GM23338 (cell line): Measurements from ENCODE around the gene PLXNC1. TPM values are rescaled to one million over a fixed set of nuclear protein-coding genes. Genes with fewer than 3 reads are reported as not detected.

Source experiments
- ATAC-seq: fragments of 200-7000 bp; cut with Tn5 transposase; 3 replicates; pipeline ENCODE4 v1.9.1; 2020
- DNase-seq: peaks from one replicate; pipeline ENCODE4 v3.0.0-alpha.2; 2015; ENCODE audit warnings: low spot score
- H2AFZ ChIP-seq: fragments of 200-600 bp; sonication (generic); 2 replicates; pipeline ENCODE4 v1.8.0; 2016; ENCODE audit warnings: antibody characterized with exemption, mild to moderate bottlenecking, moderate library complexity
- H3F3A ChIP-seq: fragments of 200-600 bp; sonication (generic); replicated peaks from 2 replicates; pipeline ENCODE4 v1.8.0; 2017; ENCODE audit warnings: antibody characterized with exemption, mixed run types, low read depth
- H3K27ac ChIP-seq: fragments of 200-600 bp; sonication (generic); 2 replicates; pipeline ENCODE4 v1.6.1; 2016; ENCODE audit warnings: low read depth
- H3K27me3 ChIP-seq: fragments of 200-600 bp; sonication (generic); 2 replicates; pipeline ENCODE4 v1.8.0; 2016; ENCODE audit warnings: mild to moderate bottlenecking, mixed run types, moderate library complexity; ENCODE audit not compliant: insufficient read depth
- H3K36me3 ChIP-seq: fragments of 200-600 bp; sonication (generic); 2 replicates; pipeline ENCODE4 v1.8.0; 2016; ENCODE audit warnings: mild to moderate bottlenecking; ENCODE audit not compliant: insufficient read depth
- H3K4me1 ChIP-seq: fragments of 200-600 bp; sonication (generic); 2 replicates; pipeline ENCODE4 v1.8.0; 2016; ENCODE audit warnings: mild to moderate bottlenecking, moderate library complexity; ENCODE audit not compliant: insufficient read depth
- H3K4me2 ChIP-seq: fragments of 200-600 bp; sonication (generic); 2 replicates; pipeline ENCODE4 v1.7.1; 2017; ENCODE audit warnings: mixed run types
- H3K4me3 ChIP-seq: fragments of 200-600 bp; sonication (generic); 2 replicates; pipeline ENCODE4 v1.6.1; 2016; ENCODE audit warnings: mixed run types
- H3K79me2 ChIP-seq: fragments of 200-600 bp; sonication (generic); replicated peaks from 2 replicates; pipeline ENCODE4 v1.8.0; 2017; ENCODE audit warnings: mild to moderate bottlenecking; ENCODE audit not compliant: insufficient read depth
- H3K9me2 ChIP-seq: fragments of 200-600 bp; sonication (generic); 2 replicates; pipeline ENCODE4 v1.8.0; 2017; ENCODE audit not compliant: insufficient read depth
- H4K20me1 ChIP-seq: fragments of 200-600 bp; sonication (generic); replicated peaks from 2 replicates; pipeline ENCODE4 v1.8.0; 2017; ENCODE audit warnings: mild to moderate bottlenecking; ENCODE audit not compliant: insufficient read depth
- H3K27ac Mint-ChIP-seq: 2 replicates; pipeline ENCODE4 v1.8.0; 2020; ENCODE audit warnings: inconsistent platforms, mild to moderate bottlenecking, moderate library complexity, mixed read lengths
- H3K27me3 Mint-ChIP-seq: 3 replicates; pipeline ENCODE4 v1.8.0; 2022; ENCODE audit warnings: low read depth, mild to moderate bottlenecking, moderate library complexity, mixed read lengths, inconsistent platforms; ENCODE audit not compliant: insufficient read depth, poor library complexity
- H3K36me3 Mint-ChIP-seq: 3 replicates; pipeline ENCODE4 v1.8.0; 2021; ENCODE audit warnings: low read depth, mild to moderate bottlenecking, inconsistent platforms, moderate library complexity, mixed read lengths
- H3K4me1 Mint-ChIP-seq: 3 replicates; pipeline ENCODE4 v1.8.0; 2020; ENCODE audit warnings: mild to moderate bottlenecking, inconsistent platforms, mixed read lengths
- H3K4me3 Mint-ChIP-seq: 3 replicates; pipeline ENCODE4 v1.8.0; 2021; ENCODE audit warnings: moderate library complexity, mild to moderate bottlenecking, inconsistent platforms, mixed read lengths
- H3K9me3 Mint-ChIP-seq: 3 replicates; pipeline ENCODE4 v1.8.0; 2020; ENCODE audit warnings: moderate library complexity, mild to moderate bottlenecking, inconsistent platforms, mixed read lengths
- CREB1 ChIP-seq: fragments of 250-450 bp; sonication (Bioruptor Pico); IDR thresholded peaks from 2 replicates; pipeline ENCODE4 v1.5.0; 2020; ENCODE audit warnings: low read depth, mild to moderate bottlenecking, moderate library complexity
- CTCF ChIP-seq, 2 experiments: fragments of 200-600 bp in 1 of 2; sonication (generic) in 1 of 2; conservative IDR thresholded peaks; 2 replicates each; pipeline versions ENCODE4 v1.5.1 to v1.6.1; 2016 to 2017; ENCODE audit warnings: antibody characterized with exemption in 2 of 2, low read depth in 2 of 2, mild to moderate bottlenecking in 2 of 2, moderate library complexity in 1 of 2
- ETS1 ChIP-seq: IDR thresholded peaks from 2 replicates; pipeline ENCODE4 v1.6.1; 2016; ENCODE audit warnings: antibody characterized with exemption
- EZH2 ChIP-seq: fragments of 200-600 bp; sonication (generic); IDR thresholded peaks from one replicate; pipeline ENCODE4 v1.8.0; 2017; ENCODE audit warnings: antibody characterized with exemption, mild to moderate bottlenecking, low read depth; ENCODE audit not compliant: unreplicated experiment
- JUNB ChIP-seq: IDR thresholded peaks from one replicate; pipeline ENCODE4 v1.6.1; 2016; ENCODE audit warnings: antibody characterized with exemption; ENCODE audit not compliant: unreplicated experiment
- POLR2AphosphoS5 ChIP-seq: IDR thresholded peaks from 2 replicates; pipeline ENCODE4 v1.6.1; 2016; ENCODE audit warnings: antibody characterized with exemption, low read depth
- REST ChIP-seq: IDR thresholded peaks from one replicate; pipeline ENCODE4 v1.6.1; 2018; ENCODE audit warnings: antibody characterized with exemption; ENCODE audit not compliant: unreplicated experiment
- STAT1 ChIP-seq: IDR thresholded peaks from one replicate; pipeline ENCODE4 v1.6.1; 2016; ENCODE audit warnings: antibody characterized with exemption; ENCODE audit not compliant: unreplicated experiment
- ZNF114 ChIP-seq: fragments of 250-450 bp; sonication (Bioruptor Pico); IDR thresholded peaks from 2 replicates; pipeline ENCODE4 v1.5.0; 2020; ENCODE audit warnings: mild to moderate bottlenecking, moderate library complexity
- ZNF331 ChIP-seq: fragments of 250-450 bp; sonication (Bioruptor Pico); IDR thresholded peaks from 2 replicates; pipeline ENCODE4 v1.5.0; 2020; ENCODE audit warnings: low read depth, mild to moderate bottlenecking, moderate library complexity
- ZNF462 ChIP-seq: fragments of 250-450 bp; sonication (Bioruptor Pico); IDR thresholded peaks from 2 replicates; pipeline ENCODE4 v1.5.0; 2020; ENCODE audit warnings: mild to moderate bottlenecking, moderate library complexity
- polyA plus RNA-seq: library from polyadenylated mRNA; unstranded; fragments of >200 nt; fragmentation: Nextera tagmentation; extraction: Ambion mirVana; gene quantifications from 2 replicates; pipeline ENCODE4 v1.2.1, GENCODE V29; 2016
- total RNA-seq: library from RNA; depleted of rRNA; stranded (reverse); fragments of >200 nt; shearing (Covaris generic); gene quantifications from 2 replicates; pipeline ENCODE4 v1.2.3, GENCODE V29; 2014

The PLXNC1 gene
- total and polyA plus RNA-seq, 2 experiments from 2014 or later: 1.9 to 6.5 TPM

- no peak for TF ChIP-seq CREB1 (CRISPR knock-in tag)
- no peak for TF ChIP-seq ETS1
- no peak for TF ChIP-seq ZNF331 (CRISPR knock-in tag)
- no peak for TF ChIP-seq CTCF (conservative IDR thresholded peaks at IDR 0.05; ENCODE audit: low read depth in 2 of 2)
- no peak for TF ChIP-seq STAT1
- TF ChIP-seq POLR2AphosphoS5: no peak
Measured at GRCh38 chr12:94211021-94211420, 62.6 kb downstream of the PLXNC1 start (continued).

- Histone ChIP-seq H3K4me3 (no peak overlapping the region), H3F3A (no peaks in the 10 kb centered on the region), H3K36me3 (no peaks in the 10 kb centered on the region), H3K27ac (no peak overlapping the region), H2AFZ (no peak overlapping the region), H3K4me2 (no peak overlapping the region), H3K27me3 (no peaks in the 10 kb centered on the region), H4K20me1 (no peaks in the 10 kb centered on the region), H3K9me2 (peaks cover 8% of the 10 kb centered on the region; the same call in 1 of the 2 replicates), H3K79me2 (no peaks in the 10 kb centered on the region), H3K4me1 (no peaks in the 10 kb centered on the region)
- Mint-ChIP-seq H3K27me3 (peaks cover 4% of the 10 kb centered on the region), H3K9me3 (no peaks in the 10 kb centered on the region), H3K4me1 (no peaks in the 10 kb centered on the region), H3K4me3 (no peak overlapping the region), H3K27ac (no peak overlapping the region), H3K36me3 (no peaks in the 10 kb centered on the region)
- DNase-seq: no peak
- no peak for ATAC-seq
- TF ChIP-seq ZNF114 (CRISPR knock-in tag): no peak
- TF ChIP-seq ZNF462 (CRISPR knock-in tag): no peak
- TF ChIP-seq JUNB: no peak
- TF ChIP-seq REST: no peak
- no peak for TF ChIP-seq STAT1
- no peak for TF ChIP-seq POLR2AphosphoS5
- TF ChIP-seq EZH2: no peak
- TF ChIP-seq CREB1 (CRISPR knock-in tag): no peak
Measured at GRCh38 chr12:94218233-94218632, 69.9 kb downstream of the PLXNC1 start.
